ENCODE results near the gene MMP25.

The MMP25 gene, protein sequence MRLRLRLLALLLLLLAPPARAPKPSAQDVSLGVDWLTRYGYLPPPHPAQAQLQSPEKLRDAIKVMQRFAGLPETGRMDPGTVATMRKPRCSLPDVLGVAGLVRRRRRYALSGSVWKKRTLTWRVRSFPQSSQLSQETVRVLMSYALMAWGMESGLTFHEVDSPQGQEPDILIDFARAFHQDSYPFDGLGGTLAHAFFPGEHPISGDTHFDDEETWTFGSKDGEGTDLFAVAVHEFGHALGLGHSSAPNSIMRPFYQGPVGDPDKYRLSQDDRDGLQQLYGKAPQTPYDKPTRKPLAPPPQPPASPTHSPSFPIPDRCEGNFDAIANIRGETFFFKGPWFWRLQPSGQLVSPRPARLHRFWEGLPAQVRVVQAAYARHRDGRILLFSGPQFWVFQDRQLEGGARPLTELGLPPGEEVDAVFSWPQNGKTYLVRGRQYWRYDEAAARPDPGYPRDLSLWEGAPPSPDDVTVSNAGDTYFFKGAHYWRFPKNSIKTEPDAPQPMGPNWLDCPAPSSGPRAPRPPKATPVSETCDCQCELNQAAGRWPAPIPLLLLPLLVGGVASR

DNA sequence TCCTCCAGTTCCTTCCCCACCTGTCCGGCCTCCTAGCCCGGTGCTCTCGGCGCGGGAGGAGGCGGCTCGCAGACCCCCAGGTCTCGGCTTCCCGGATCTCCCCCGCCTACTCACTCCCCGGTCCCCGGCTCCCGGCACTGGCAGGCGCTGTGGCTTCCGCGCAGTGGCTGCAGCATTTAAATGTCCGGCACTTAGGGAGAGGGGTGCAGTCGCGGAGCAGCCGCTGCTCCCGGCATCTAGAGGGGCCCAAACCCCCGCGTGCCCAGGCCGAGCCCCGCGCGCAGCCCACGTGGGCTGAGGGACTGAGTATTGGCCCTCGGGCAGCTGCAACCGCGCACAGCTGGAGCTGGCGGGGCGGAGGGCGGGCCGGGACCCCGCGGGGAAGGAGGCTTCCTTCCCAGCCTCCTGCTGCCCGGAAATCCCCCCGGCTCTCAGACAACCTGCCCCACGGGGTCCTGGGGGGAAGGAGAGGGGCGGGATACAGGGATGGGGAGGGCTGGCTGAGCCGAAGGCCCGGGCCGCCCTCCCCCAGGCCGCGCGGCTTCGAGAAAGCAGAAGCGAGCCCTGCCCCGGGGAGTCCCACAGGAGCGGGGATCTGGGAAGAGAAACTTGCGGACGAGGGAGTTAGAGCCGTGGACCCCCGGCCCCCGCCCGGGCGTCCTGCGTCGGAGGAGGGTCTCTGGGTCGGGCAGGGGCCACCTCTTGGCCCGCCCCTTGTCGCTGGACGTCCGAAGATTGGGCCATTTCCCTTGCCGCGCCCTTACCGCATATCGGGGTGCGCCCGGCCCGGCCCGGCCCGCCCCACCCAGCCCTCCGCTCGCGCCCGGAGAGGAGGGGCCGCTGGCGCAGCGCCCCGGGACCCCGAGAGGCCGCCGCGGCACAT, at the start of gene MMP25:
Gene MMP25 (plus strand): TSS at position 804 of the 883 bp plus-strand sequence. CDS start 357 bp downstream, outside the sequence.
- no peak for DNase-seq (ENCODE audit: low read depth)

DNA sequence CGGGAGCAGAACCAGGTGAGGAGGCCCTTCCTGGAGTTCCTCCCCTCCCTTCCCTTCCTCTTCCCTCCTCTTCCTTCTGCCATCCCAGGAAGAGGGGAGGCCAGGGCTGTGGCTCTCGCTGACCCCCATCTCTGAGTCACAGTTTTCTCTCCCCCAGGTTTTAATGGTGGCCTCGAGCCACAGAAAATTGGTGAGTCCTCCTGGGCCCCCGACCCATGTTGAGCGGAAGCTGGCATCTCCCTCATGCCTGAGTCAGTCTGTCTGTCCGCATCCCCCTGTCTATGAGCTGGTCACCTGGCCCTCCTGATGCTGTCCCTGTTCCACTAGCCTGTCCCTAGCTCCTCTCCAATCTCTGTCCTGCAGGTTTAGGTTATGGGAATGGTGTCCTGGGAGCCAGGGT, 46.4 kb upstream of the MMP25 start:
- no peak for DNase-seq (ENCODE audit: low read depth)

DNA sequence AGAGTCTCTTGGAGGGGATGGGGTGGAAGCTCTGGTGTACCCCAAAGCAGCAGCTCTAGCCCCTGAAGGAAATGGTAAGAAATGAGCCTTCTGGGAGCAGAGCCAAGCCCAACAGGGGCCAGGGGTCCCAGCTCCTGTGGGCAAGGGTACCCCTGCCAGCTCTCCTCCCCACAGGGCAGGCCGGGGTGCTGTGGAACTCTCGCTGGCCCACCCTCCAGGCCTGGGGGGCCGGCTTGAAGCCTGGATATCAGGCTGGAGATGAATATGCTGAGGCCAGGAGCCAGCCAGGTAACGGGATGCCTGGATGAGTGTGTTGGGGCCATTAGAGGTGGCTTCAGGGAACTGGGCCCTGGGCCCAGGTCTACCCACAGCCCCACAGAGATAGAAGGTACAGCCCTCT, 45.8 kb upstream of the MMP25 start:
- no peak for DNase-seq (ENCODE audit: low read depth)

DNA sequence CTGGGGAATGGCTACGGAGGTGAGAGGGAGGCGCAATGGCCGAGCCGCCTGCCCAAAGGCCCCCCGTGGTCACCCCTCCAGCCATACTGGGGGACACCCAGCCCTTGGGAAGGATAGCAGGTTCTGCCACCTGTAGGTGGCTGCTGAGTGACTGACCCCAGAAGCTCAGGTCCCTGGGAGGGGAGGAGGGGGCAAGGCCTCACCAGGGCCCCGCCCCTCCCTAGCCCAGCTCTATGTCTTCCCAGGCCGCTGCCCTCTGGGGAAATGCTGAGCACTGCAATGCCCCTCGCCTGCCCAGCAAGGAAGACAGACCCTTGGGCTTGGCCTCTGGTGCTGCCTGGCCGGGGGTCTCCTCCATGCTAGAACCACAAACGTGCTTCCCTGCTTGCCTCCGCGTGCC, 45.0 kb upstream of the MMP25 start:
- no peak for DNase-seq (ENCODE audit: low read depth)

DNA sequence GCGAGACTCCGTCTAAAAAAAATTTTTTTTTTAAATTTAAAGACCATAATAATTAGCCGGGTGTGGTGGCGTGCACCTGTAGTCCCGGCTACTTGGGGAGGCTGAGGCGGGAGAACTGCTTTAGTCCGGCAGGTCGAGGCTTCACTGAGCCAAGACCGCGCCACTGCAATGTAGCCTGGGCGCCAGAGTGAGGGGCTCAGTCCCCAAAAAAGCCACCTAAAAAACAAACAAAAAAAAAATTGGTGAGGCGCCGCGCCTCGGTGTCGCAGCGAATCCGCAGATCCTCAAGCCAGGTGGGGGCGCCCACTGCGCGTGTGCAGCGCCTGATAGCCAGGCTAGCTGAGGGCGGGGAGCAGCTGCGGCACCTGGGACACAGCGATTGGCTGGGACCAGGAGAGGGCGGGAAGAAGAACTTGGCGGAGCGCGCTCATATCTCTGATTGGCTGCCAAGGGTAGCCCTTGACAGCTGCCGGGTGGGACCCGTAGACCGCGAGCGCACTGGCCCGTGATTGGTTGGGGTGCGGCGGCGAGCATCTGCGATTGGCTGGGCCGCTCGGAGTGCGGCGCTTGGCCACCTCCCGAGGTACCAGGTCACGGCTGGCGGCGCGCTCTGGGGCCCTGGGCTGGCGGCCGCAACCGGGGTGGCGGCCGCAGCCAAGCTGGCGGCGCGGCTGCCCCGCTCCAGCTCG, 42.6 kb upstream of the MMP25 start:
- peak; percentile 88 for DNase-seq (ENCODE audit: low read depth)

DNA sequence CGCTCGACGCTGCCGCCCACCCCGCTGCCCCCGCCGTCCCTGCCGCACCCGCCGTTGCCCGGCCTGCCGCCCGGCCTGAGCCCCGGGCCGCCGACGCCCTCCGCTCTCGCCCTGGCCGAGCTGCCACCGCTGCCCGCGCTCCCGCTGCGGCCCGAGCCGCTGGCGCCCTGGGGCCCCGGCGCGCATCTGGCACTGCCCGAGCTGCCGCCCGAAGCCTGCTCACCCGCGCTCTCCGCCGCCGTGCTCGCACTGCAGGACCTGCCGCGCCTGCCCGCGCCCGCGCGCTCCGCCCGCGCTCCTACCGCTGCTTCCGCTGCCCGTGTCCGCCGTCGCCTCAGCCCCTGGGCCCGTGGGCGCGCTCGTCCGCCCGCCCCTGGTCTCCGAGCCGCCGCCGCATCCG, 42.0 kb upstream of the MMP25 start:
- DNase-seq (ENCODE audit: low read depth): no peak

DNA sequence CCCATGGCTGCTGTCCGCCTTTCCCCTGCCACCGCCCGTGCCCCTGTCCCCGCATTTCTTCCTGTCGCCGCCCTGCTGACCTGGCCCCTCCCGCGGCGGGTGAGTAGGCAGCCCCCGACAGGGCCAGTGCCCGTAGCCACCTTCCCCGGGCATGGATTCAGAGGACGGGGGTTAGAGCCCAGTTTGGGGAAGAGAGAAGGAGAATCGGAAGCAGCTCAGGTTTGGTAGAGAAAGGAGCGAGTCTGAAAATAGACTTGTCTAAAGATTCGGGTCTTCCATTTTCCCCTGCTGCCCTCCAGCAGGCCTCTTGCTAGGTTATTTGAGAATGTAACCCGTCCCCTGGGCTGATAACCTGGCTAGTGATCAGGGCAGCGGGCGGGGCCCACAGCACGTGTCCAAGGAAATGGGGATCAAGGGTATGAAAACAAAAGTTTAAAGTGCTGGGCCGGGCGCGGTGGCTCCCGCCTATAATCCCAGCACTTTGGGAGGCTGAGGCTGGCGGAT, 41.5 kb upstream of the MMP25 start:
- DNase-seq (ENCODE audit: low read depth): no peak

DNA sequence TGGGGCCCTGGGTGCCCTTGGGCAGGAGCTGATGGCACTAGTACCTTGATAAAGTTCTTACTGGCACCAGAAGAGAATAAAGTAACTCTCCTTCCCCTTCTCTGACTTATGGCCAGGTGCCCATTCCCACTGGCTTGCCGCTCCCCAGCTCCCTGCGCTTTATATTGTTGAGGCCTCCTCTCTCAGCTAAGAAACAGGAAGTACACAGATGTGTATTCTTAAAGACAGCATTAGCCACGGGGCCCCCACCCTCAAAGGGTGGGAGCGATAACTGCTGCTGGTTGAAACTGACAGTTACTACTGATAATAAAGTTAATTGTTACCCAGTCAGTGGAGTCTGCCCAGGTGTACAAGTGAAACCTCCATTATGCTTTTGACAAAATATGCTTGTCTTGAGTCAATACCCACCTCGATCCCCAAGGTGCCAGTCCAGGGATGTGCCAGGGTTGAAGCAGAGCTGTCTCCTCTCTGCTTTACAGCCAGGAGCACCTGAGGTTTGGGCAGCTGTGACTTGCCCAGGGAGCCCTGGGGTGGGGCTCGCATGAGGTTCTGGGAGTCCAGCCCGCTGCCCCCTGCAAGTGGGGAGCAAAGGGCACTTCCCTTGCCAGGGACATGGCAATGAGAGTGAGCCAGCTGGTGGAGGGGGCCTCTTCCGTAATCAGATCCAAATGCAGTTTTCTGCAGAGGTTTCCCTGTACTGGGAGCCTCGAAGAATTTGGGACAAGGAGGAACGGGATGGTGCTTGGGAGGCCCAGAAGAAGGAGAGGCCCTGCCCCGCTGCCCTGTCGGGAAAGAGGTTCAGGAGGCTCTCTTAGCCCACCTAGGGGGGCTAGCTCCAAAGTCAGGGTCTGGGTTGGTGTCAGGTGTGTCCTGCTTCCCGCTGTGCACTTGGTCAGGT, 39.1 kb upstream of the MMP25 start:
- DNase-seq (ENCODE audit: low read depth): no peak

DNA sequence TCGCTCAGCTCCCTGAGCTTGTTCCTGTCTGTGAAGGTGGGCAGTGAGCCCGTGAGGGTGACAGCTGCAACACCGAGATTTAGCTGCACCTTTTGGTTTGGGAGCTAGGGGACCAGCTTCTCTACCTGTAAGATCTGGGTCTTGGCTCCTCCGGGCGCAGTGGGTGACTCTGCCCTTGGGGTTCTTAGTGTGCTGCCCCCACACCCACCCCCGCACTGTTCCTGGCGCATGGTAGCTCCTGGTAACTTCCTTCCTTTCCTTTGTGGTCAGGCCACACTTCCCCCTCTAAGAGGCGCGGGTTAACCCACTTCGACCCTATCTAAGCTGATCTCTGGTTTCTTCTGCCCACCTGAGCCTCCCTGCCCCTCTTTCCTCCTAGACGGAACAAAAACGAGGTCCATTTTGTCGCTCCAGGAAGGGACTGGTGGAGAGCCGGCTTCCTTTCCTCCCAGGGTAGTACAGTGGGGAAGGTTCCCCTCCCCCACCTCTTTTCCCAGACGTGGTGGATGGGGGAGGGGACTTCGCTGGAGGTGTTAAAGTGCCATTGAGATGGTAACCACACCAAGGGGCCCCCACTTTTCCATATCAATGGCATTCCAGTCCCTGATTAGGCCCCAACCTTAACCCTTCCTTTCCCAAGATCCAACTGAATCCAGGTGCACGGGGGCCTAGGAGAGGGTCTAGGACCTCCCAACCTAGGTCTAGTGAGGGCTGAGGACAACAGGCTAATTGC, 38.2 kb upstream of the MMP25 start:
- DNase-seq (ENCODE audit: low read depth): no peak

DNA sequence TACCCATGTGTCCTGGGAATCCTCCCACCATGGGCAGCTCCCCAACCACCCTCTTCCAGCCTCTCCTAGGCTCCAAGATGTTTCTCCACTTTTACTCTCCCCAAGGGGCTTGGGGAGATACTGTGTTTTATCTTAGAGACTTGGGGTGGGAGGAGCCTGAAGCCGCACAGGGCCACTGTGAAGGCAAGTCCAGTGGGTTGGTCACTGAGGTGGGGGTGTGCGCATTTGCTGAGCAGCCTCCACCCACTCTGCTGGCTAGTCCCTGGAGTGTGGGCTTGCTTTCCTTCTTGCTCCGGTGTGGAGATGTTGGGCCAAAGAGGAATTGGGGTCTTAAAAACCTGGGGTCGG, 37.7 kb upstream of the MMP25 start:
- DNase-seq (ENCODE audit: low read depth): no peak

DNA sequence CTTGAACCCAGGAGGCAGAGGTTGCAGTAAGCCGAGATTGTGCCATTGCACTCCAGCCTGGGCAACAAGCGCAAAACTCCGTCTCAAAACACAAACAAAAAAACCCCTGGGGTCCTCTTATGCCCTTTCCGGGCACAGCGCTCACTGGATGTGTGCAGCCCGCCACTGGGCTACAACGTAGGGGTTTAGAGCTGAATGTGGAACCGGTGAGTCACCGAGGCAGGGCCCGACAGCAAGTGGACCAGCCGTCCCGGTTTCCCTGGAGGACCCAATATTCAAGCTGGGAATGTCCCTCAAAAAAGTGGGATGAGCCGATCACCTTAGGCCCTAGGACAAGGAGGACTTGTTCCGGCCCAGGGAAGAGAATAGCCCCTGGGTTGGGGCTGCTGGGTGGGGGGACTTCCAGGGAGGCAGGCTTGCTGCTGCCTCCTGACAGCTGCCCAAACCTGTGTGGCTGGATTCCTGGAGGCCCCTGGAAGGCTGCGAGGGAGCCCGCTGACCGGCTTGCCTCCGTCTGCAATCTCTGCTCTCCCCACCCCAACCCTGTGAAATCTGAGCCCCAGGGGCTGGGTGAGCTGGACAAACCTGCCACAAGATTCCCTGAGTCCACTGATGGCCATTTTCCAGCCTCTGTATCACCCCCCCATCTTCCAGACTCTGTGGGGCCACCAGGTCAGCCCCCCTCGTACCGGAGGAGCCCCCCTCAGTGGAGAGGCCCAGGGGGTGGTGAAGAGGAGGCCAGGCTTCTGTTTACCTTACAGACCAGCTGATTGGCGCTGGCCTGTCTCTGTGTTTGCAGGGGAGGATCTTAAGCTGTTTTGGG, 36.6 kb upstream of the MMP25 start:
- DNase-seq (ENCODE audit: low read depth): no peak

DNA sequence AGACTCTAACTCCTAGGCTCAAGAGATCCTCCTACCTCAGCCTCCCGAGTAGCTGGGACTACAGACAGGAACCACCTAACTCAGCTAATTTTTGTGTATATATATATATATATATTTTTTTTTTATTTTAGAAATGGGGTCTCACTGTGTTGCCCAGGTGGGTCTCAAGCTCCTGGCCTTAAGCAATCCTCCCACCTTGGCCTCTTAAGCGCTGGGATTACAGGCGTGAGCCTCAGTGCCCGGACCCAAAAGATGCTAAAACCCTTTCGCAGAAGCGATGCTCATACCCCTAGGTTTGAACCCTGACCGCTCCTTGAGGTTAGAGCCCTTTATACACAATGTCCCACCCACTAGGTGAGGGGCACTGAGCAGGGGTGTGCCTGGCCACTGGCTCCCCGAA, 35.9 kb upstream of the MMP25 start:
- DNase-seq (ENCODE audit: low read depth): no peak

DNA sequence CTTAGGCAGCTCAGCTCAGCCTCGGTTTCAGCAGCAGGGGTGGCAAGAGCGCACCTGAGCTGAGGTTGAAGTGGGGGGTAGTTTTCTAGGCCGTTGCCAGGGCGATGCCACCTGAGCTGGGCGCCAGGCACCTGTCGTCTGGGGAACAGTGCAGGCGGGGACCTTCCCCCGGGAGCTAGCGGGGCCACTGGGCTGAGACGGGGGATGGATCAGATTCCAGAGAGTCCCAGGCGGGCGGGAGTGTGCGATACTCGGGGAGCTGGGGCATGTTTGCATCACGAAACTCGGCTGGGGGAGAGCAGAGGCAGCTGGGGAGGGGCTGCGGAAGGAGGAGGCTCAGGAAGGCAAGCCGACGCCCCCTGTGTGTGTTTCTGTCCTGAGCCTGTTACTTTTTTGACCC, 34.1 kb upstream of the MMP25 start:
- DNase-seq (ENCODE audit: low read depth): no peak

DNA sequence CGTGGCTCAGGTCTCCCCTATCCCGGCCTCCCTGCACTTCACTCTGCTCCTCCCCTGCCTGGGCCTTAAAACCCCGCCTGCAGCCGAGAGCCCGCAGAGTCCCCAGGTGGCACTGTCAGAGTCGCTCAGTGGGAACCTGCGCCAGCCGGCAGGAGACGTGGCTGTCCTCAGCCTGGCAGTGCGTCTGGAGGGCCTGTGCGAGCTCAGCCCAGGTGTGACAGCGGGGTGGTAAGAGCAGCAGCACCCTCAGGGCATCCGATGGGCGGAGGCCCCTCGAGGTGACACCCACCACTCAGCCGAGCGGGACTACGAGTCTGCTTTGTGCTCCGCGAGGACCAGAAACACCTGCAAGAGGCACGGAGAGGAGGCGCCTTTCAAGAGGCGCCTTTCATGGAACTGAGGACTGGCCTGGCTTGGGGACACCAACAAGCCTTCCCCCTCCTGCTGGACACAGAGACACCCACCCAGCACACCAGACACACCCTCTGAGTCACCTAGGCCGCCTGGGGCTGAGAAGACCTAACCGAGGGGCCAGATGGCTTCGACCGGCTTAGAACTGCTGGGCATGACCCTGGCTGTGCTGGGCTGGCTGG, 33.4 kb upstream of the MMP25 start, which contains the start of gene CLDN9:
Gene CLDN9 (plus strand): TSS at position 96 of the 593 bp plus-strand sequence. CDS start 440 bp downstream, at position 536.
- DNase-seq (ENCODE audit: low read depth): no peak

DNA sequence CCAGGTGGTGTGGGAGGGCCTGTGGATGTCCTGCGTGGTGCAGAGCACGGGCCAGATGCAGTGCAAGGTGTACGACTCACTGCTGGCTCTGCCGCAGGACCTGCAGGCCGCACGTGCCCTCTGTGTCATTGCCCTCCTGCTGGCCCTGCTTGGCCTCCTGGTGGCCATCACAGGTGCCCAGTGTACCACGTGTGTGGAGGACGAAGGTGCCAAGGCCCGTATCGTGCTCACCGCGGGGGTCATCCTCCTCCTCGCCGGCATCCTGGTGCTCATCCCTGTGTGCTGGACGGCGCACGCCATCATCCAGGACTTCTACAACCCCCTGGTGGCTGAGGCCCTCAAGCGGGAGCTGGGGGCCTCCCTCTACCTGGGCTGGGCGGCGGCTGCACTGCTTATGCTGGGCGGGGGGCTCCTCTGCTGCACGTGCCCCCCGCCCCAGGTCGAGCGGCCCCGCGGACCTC, 32.8 kb upstream of the MMP25 start:
- no peak for DNase-seq (ENCODE audit: low read depth)

DNA sequence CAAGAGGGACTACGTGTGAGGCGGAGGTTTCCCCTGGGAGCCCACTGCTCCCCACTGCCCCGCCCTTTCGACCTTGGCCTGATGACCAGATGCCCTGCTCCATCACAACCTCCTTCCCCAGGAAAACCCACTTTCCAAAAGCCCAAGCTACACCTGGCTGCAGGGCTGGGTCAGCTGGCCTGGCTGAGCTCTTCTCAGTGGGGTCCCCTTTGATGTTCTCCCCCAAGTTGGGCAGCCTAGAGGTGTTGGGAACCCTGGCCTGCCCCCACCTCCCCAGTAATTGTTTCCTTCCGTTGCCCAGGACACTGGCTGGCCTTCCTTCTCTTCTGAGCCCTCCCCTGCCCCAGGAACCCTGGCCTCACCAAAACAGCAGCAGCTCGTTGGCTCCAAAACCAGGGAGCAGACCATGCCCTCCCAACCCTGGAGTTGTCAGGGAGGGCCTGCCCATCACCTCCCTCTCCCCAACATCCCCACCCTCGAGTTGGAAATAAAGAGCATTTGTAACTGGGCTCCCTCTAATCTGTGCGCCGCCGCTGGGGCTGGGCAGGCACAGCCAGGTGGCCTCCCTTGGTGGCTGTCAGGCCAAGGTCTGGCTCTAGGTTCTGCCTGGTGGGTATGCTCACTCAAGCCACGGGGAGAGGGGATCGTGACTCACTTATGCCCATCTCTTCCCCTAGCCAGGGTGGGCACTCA, 32.2 kb upstream of the MMP25 start:
- DNase-seq (ENCODE audit: low read depth): no peak

DNA sequence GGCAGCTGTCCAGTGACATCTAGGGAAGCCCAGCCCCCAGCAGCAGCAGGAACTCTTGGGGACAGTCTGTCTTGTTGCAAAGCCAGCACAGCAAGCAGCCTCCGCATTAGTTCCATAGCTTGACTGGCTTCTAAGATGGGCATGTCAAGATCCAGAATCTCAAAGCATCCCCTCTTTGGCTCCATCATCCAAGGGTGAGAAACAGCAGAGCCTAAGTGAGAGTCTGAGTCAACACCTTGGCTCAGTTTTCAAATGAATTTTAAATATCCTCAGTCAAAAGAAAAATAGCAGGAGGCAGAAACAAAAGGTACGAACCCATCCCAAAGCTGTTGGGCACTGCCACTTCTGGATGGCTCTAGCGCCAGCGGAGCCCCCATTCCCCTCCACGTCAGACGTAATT, 31.4 kb upstream of the MMP25 start:
- no peak for DNase-seq (ENCODE audit: low read depth)

DNA sequence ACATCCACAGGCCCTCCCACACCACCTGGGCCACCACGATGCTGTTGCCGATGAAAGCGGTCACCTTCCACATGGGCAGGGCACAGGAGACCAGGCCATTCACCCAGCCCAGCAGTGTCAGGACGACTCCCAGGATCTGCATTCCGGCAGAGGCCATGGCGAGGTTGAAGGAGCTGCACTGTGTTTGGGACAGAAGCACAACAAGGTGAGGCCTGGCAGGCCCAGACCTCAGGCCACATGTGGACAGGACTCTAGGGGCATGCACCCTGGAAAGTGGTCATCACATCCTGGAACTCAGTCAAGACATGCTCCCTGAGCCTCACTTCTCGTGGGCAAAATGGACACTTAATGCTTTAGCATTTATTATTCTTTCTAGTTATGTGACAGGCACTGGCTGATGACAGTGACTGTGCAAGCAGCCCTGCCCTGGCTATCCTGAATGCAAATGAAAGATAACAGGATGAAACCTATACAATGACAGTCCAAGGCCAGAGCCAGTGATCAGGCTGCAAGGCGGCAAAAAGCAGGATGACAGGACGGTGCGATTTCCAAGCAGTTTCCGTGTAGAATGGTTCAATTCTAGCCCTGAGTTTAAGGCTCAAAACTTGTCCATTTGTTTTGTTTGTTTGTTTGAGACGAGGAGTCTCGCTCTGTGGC, 30.4 kb upstream of the MMP25 start:
- DNase-seq (ENCODE audit: low read depth): no peak
